Measurements from ENCODE around the gene OPCML.

The OPCML gene

GRCh38 chr11:132655187-132655855 lies 877.0 kb downstream of the OPCML start:
- DNase-seq (ENCODE audit: insufficient read length, low spot score) (no peak), FAIRE-seq (no peak)

- FAIRE-seq (no peak), DNase-seq (ENCODE audit: insufficient read length, low spot score) (no peak)
Measured at GRCh38 chr11:132653237-132653636, 879.1 kb downstream of the OPCML start.

GRCh38 chr11:132650969-132651720 lies 881.2 kb downstream of the OPCML start:
- DNase-seq (ENCODE audit: insufficient read length, low spot score) (no peak), FAIRE-seq (no peak)

- FAIRE-seq (no peak), DNase-seq (ENCODE audit: insufficient read length, low spot score) (no peak)
Measured at GRCh38 chr11:132649277-132649676, 883.0 kb downstream of the OPCML start.

GRCh38 chr11:132648851-132649250 lies 883.5 kb downstream of the OPCML start:
- DNase-seq (ENCODE audit: insufficient read length, low spot score) = no peak
- FAIRE-seq = no peak

- FAIRE-seq = no peak
- DNase-seq (ENCODE audit: insufficient read length, low spot score) = no peak
Measured at GRCh38 chr11:132646890-132647289, 885.4 kb downstream of the OPCML start.

GRCh38 chr11:132644520-132645239 lies 887.6 kb downstream of the OPCML start:
- DNase-seq (ENCODE audit: insufficient read length, low spot score) (no peak), FAIRE-seq (no peak)

GRCh38 chr11:132643239-132643638 lies 889.1 kb downstream of the OPCML start:
- FAIRE-seq = no peak
- DNase-seq (ENCODE audit: insufficient read length, low spot score) = no peak

- DNase-seq (ENCODE audit: insufficient read length, low spot score) = no peak
- no peak for FAIRE-seq
Measured at GRCh38 chr11:132640952-132641351, 891.3 kb downstream of the OPCML start.

GRCh38 chr11:132639986-132640385 lies 892.3 kb downstream of the OPCML start:
- DNase-seq (ENCODE audit: insufficient read length, low spot score) = no peak
- FAIRE-seq = no peak

- no peak for FAIRE-seq
- DNase-seq (ENCODE audit: insufficient read length, low spot score) = no peak
Measured at GRCh38 chr11:132639403-132639802, 892.9 kb downstream of the OPCML start.

GRCh38 chr11:132638423-132638822 lies 893.9 kb downstream of the OPCML start:
- DNase-seq (ENCODE audit: insufficient read length, low spot score) (no peak), FAIRE-seq (no peak)

- DNase-seq (ENCODE audit: insufficient read length, low spot score) (no peak), FAIRE-seq (no peak)
Measured at GRCh38 chr11:132636523-132636922, 895.8 kb downstream of the OPCML start.

GRCh38 chr11:132632641-132633124 lies 899.6 kb downstream of the OPCML start:
- DNase-seq (ENCODE audit: insufficient read length, low spot score) (no peak), FAIRE-seq (no peak)

GRCh38 chr11:132631989-132632388 lies 900.3 kb downstream of the OPCML start:
- FAIRE-seq = no peak
- DNase-seq (ENCODE audit: insufficient read length, low spot score) = no peak

GRCh38 chr11:132627981-132628380 lies 904.3 kb downstream of the OPCML start:
- FAIRE-seq (no peak), DNase-seq (ENCODE audit: insufficient read length, low spot score) (no peak)

GRCh38 chr11:132626446-132626845 lies 905.9 kb downstream of the OPCML start:
- no peak for DNase-seq (ENCODE audit: insufficient read length, low spot score)
- FAIRE-seq = no peak

- FAIRE-seq = no peak
Measured at GRCh38 chr11:132623511-132623910, 908.8 kb downstream of the OPCML start.

GRCh38 chr11:132621976-132622580 lies 910.2 kb downstream of the OPCML start:
- FAIRE-seq (no peak), DNase-seq (ENCODE audit: insufficient read length, low spot score) (no peak)

More at GRCh38 chr11:132623511-132623910, 908.8 kb downstream of the OPCML start:
- DNase-seq (ENCODE audit: insufficient read length, low spot score) = no peak

- DNase-seq (ENCODE audit: insufficient read length, low spot score) (no peak), FAIRE-seq (no peak)
Measured at GRCh38 chr11:132620423-132620822, 911.9 kb downstream of the OPCML start.

- DNase-seq (ENCODE audit: insufficient read length, low spot score) (no peak), FAIRE-seq (no peak)
Measured at GRCh38 chr11:132610791-132611190, 921.5 kb downstream of the OPCML start.

All from GM19239 (cell line).